WTC11 (cell line): Measurements from ENCODE around the gene PAPLN. TPM values are rescaled to one million over a fixed set of nuclear protein-coding genes. Genes with fewer than 3 reads are reported as not detected.

Source experiments
- ELF4 ChIP-seq: sonication (generic); formaldehyde crosslinking; IDR thresholded peaks from 2 replicates; pipeline ENCODE4 v1.8.1; 2022; ENCODE audit warnings: low read depth, mild to moderate bottlenecking, moderate library complexity, missing genetic modification reagents
- ESRRA ChIP-seq: sonication (generic); formaldehyde crosslinking; IDR thresholded peaks from 2 replicates; pipeline ENCODE4 v1.8.1; 2022; ENCODE audit warnings: mild to moderate bottlenecking, missing genetic modification reagents, borderline replicate concordance
- JAZF1 ChIP-seq: fragments of 250-450 bp; sonication (Bioruptor Pico); IDR thresholded peaks from 2 replicates; pipeline ENCODE4 v1.9.0; 2021; ENCODE audit warnings: moderate library complexity, mild to moderate bottlenecking, inconsistent platforms
- PRDM15 ChIP-seq: sonication (generic); formaldehyde crosslinking; IDR thresholded peaks from 2 replicates; pipeline ENCODE4 v1.8.0; 2022; ENCODE audit warnings: missing genetic modification reagents
- RORB ChIP-seq: fragments of 250-450 bp; sonication (Bioruptor Pico); IDR thresholded peaks from 2 replicates; pipeline ENCODE4 v1.9.0; 2021; ENCODE audit warnings: mild to moderate bottlenecking
- TEAD1 ChIP-seq: sonication (generic); formaldehyde crosslinking; IDR thresholded peaks from 2 replicates; pipeline ENCODE4 v1.8.0; 2022; ENCODE audit warnings: mild to moderate bottlenecking, missing genetic modification reagents
- ZBTB43 ChIP-seq: sonication (generic); formaldehyde crosslinking; IDR thresholded peaks from 2 replicates; pipeline ENCODE4 v1.8.1; 2023; ENCODE audit warnings: mild to moderate bottlenecking, missing genetic modification reagents
- ZNF138 ChIP-seq: sonication (generic); formaldehyde crosslinking; conservative IDR thresholded peaks from 2 replicates; pipeline ENCODE4 v1.8.1; 2022; ENCODE audit warnings: mild to moderate bottlenecking, moderate library complexity, missing genetic modification reagents
- ZNF219 ChIP-seq: sonication (generic); formaldehyde crosslinking; IDR thresholded peaks from 2 replicates; pipeline ENCODE4 v1.8.0; 2023; ENCODE audit warnings: missing genetic modification reagents, mild to moderate bottlenecking, borderline replicate concordance
- ZNF263 ChIP-seq: sonication (generic); formaldehyde crosslinking; IDR thresholded peaks from 2 replicates; pipeline ENCODE4 v1.8.1; 2022; ENCODE audit warnings: low read depth, mild to moderate bottlenecking, moderate library complexity, missing genetic modification reagents
- ZNF396 ChIP-seq: fragments of 250-450 bp; sonication (Bioruptor Pico); IDR thresholded peaks from 2 replicates; pipeline ENCODE4 v1.8.0; 2021; ENCODE audit warnings: mild to moderate bottlenecking, moderate library complexity, borderline replicate concordance
- ZNF416 ChIP-seq: fragments of 250-450 bp; sonication (Bioruptor Pico); IDR thresholded peaks from 2 replicates; pipeline ENCODE4 v1.9.0; 2021; ENCODE audit warnings: mild to moderate bottlenecking, inconsistent platforms
- ZNF423 ChIP-seq: fragments of 250-450 bp; sonication (Bioruptor Pico); IDR thresholded peaks from 2 replicates; pipeline ENCODE4 v2.1.2; 2022; ENCODE audit warnings: mild to moderate bottlenecking, moderate library complexity
- ZNF512 ChIP-seq: sonication (generic); formaldehyde crosslinking; IDR thresholded peaks from 2 replicates; pipeline ENCODE4 v1.8.1; 2022; ENCODE audit warnings: missing genetic modification reagents, borderline replicate concordance
- total RNA-seq: library from RNA; stranded (reverse); gene quantifications from 3 replicates; pipeline ENCODE4 v1.2.3, GENCODE V29; 2021
- TF ChIP-seq, protein P1 (sequence below): sonication (generic); formaldehyde crosslinking; IDR thresholded peaks from 2 replicates; pipeline ENCODE4 v1.8.0; 2023; ENCODE audit warnings: mild to moderate bottlenecking, missing genetic modification reagents
- TF ChIP-seq, protein P2 (sequence below): sonication (generic); formaldehyde crosslinking; IDR thresholded peaks from 2 replicates; pipeline ENCODE4 v1.8.1; 2022; ENCODE audit warnings: mild to moderate bottlenecking, missing genetic modification reagents, moderate library complexity, borderline replicate concordance
- TF ChIP-seq, protein P3 (sequence below): fragments of 250-450 bp; sonication (Bioruptor Pico); IDR thresholded peaks from 2 replicates; pipeline ENCODE4 v1.9.0; 2021; ENCODE audit warnings: mild to moderate bottlenecking
- TF ChIP-seq, protein P4 (sequence below): sonication (generic); formaldehyde crosslinking; IDR thresholded peaks from 2 replicates; pipeline ENCODE4 v1.8.0; 2023; ENCODE audit warnings: missing genetic modification reagents, mild to moderate bottlenecking, borderline replicate concordance
- TF ChIP-seq, protein P5 (sequence below): sonication (generic); formaldehyde crosslinking; IDR thresholded peaks from 2 replicates; pipeline ENCODE4 v1.8.1; 2023; ENCODE audit warnings: mild to moderate bottlenecking, missing genetic modification reagents, moderate library complexity

Gene PAPLN
- total RNA-seq, 1 experiment from 2014 or later, result 9.3 TPM

DNA sequence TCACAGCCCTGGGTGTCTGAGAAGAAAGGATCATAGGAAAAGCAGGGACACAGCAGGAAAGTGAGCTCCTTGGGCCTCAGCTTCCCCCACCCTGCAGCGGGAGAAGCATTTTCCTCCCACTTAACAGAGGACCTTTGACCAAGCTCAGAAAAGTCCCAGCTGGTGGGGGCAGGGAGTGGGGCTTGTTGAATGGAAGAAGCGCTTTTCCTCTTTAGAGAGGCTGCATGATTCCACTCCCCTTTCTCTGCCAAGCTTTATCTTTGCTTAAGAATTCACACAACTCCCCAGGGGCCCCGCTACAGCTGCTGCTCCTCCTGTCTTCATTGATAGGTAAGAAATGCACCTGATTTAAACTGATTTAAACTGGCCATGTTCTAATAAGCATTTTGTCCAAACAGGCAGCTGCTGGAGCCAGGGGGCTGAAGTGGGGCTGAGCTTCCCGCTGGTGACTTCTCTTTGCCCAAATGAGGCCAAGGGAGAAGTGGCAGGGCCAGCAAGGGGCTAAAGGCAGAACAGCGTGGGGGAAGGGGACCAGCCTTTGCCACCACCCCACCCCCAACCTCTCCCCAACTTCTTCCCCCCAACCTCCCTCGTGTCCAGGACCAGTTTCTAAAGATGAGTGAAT, 1.7 kb upstream of the PAPLN start (continued):
- TF ChIP-seq PRDM15 (CRISPR knock-in tag), result no peak
- no peak for TF ChIP-seq ZNF423 (CRISPR knock-in tag)
- TF ChIP-seq RORB (CRISPR knock-in tag), result no peak
- peak; percentile 56; the same call in 1 of the 2 replicates for TF ChIP-seq ZBTB43
- TF ChIP-seq JAZF1 (CRISPR knock-in tag), result no peak
- no peak for TF ChIP-seq ELF4
- peak; percentile 46; the same call in 1 of the 2 replicates for TF ChIP-seq TEAD1
- no peak for TF ChIP-seq ZNF263 (CRISPR knock-in tag)
- no peak for TF ChIP-seq ZNF219 (CRISPR knock-in tag)
- no peak for TF ChIP-seq ZNF416 (CRISPR knock-in tag)
- TF ChIP-seq ESRRA, result no peak
- no peak for TF ChIP-seq ZNF512
- no peak for TF ChIP-seq ZNF138
- TF ChIP-seq, protein P1, sequence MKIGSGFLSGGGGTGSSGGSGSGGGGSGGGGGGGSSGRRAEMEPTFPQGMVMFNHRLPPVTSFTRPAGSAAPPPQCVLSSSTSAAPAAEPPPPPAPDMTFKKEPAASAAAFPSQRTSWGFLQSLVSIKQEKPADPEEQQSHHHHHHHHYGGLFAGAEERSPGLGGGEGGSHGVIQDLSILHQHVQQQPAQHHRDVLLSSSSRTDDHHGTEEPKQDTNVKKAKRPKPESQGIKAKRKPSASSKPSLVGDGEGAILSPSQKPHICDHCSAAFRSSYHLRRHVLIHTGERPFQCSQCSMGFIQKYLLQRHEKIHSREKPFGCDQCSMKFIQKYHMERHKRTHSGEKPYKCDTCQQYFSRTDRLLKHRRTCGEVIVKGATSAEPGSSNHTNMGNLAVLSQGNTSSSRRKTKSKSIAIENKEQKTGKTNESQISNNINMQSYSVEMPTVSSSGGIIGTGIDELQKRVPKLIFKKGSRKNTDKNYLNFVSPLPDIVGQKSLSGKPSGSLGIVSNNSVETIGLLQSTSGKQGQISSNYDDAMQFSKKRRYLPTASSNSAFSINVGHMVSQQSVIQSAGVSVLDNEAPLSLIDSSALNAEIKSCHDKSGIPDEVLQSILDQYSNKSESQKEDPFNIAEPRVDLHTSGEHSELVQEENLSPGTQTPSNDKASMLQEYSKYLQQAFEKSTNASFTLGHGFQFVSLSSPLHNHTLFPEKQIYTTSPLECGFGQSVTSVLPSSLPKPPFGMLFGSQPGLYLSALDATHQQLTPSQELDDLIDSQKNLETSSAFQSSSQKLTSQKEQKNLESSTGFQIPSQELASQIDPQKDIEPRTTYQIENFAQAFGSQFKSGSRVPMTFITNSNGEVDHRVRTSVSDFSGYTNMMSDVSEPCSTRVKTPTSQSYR (CRISPR knock-in tag), result peak; percentile 80
- TF ChIP-seq ZNF396 (CRISPR knock-in tag), result no peak
- TF ChIP-seq, protein P2, sequence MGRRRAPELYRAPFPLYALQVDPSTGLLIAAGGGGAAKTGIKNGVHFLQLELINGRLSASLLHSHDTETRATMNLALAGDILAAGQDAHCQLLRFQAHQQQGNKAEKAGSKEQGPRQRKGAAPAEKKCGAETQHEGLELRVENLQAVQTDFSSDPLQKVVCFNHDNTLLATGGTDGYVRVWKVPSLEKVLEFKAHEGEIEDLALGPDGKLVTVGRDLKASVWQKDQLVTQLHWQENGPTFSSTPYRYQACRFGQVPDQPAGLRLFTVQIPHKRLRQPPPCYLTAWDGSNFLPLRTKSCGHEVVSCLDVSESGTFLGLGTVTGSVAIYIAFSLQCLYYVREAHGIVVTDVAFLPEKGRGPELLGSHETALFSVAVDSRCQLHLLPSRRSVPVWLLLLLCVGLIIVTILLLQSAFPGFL (CRISPR knock-in tag), result no peak
- TF ChIP-seq, protein P3, sequence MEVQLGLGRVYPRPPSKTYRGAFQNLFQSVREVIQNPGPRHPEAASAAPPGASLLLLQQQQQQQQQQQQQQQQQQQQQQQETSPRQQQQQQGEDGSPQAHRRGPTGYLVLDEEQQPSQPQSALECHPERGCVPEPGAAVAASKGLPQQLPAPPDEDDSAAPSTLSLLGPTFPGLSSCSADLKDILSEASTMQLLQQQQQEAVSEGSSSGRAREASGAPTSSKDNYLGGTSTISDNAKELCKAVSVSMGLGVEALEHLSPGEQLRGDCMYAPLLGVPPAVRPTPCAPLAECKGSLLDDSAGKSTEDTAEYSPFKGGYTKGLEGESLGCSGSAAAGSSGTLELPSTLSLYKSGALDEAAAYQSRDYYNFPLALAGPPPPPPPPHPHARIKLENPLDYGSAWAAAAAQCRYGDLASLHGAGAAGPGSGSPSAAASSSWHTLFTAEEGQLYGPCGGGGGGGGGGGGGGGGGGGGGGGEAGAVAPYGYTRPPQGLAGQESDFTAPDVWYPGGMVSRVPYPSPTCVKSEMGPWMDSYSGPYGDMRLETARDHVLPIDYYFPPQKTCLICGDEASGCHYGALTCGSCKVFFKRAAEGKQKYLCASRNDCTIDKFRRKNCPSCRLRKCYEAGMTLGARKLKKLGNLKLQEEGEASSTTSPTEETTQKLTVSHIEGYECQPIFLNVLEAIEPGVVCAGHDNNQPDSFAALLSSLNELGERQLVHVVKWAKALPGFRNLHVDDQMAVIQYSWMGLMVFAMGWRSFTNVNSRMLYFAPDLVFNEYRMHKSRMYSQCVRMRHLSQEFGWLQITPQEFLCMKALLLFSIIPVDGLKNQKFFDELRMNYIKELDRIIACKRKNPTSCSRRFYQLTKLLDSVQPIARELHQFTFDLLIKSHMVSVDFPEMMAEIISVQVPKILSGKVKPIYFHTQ (CRISPR knock-in tag), result no peak
- TF ChIP-seq, protein P4, sequence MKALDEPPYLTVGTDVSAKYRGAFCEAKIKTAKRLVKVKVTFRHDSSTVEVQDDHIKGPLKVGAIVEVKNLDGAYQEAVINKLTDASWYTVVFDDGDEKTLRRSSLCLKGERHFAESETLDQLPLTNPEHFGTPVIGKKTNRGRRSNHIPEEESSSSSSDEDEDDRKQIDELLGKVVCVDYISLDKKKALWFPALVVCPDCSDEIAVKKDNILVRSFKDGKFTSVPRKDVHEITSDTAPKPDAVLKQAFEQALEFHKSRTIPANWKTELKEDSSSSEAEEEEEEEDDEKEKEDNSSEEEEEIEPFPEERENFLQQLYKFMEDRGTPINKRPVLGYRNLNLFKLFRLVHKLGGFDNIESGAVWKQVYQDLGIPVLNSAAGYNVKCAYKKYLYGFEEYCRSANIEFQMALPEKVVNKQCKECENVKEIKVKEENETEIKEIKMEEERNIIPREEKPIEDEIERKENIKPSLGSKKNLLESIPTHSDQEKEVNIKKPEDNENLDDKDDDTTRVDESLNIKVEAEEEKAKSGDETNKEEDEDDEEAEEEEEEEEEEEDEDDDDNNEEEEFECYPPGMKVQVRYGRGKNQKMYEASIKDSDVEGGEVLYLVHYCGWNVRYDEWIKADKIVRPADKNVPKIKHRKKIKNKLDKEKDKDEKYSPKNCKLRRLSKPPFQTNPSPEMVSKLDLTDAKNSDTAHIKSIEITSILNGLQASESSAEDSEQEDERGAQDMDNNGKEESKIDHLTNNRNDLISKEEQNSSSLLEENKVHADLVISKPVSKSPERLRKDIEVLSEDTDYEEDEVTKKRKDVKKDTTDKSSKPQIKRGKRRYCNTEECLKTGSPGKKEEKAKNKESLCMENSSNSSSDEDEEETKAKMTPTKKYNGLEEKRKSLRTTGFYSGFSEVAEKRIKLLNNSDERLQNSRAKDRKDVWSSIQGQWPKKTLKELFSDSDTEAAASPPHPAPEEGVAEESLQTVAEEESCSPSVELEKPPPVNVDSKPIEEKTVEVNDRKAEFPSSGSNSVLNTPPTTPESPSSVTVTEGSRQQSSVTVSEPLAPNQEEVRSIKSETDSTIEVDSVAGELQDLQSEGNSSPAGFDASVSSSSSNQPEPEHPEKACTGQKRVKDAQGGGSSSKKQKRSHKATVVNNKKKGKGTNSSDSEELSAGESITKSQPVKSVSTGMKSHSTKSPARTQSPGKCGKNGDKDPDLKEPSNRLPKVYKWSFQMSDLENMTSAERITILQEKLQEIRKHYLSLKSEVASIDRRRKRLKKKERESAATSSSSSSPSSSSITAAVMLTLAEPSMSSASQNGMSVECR (CRISPR knock-in tag), result 0 out of 2 replicates have a peak, but pooled peaks have one; percentile 44
- TF ChIP-seq, protein P5, sequence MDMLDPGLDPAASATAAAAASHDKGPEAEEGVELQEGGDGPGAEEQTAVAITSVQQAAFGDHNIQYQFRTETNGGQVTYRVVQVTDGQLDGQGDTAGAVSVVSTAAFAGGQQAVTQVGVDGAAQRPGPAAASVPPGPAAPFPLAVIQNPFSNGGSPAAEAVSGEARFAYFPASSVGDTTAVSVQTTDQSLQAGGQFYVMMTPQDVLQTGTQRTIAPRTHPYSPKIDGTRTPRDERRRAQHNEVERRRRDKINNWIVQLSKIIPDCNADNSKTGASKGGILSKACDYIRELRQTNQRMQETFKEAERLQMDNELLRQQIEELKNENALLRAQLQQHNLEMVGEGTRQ, result no peak
